Small intestine (tissue), 7 donors: Measurements from ENCODE around the gene PLD5. TPM values are rescaled to one million over a fixed set of nuclear protein-coding genes. Genes with fewer than 3 reads are reported as not detected.
A peak's percentile ranks its signal among the peaks of the same experiment; 100 is the strongest.
"Not testable (repeated sequence)": the region's sequence is repeated elsewhere in the genome, so short reads cannot be mapped to it uniquely, and the experiment has no call there.

ENCODE experiments used
- DNase-seq, 2 donors: peaks; one replicate each; pipeline versions ENCODE4 v3.0.0 to v3.0.0-alpha.2; 2013
- FAIRE-seq: peaks from 2 replicates; lab custom pipeline; 2012; peaks lifted over from hg19 to GRCh38; lab: Jason Lieb, UNC
- H3K27ac ChIP-seq, 3 donors: one replicate each; pipeline ENCODE4 v1.5.1; 2013; ENCODE audit warnings: low read length in 2 of 3, mild to moderate bottlenecking in 2 of 3, control low read depth in 1 of 3, inconsistent platforms in 1 of 3, low read depth in 1 of 3, moderate library complexity in 1 of 3
- H3K27me3 ChIP-seq, 3 donors: one replicate each; pipeline ENCODE4 v1.6.1; 2013; ENCODE audit warnings: low read length in 3 of 3, inconsistent platforms in 1 of 3; ENCODE audit not compliant: control insufficient read depth in 3 of 3, insufficient read depth in 3 of 3
- H3K36me3 ChIP-seq, 3 donors: one replicate each; pipeline ENCODE4 v1.6.1; 2013; ENCODE audit warnings: low read length in 3 of 3, inconsistent platforms in 1 of 3, low read depth in 1 of 3, mild to moderate bottlenecking in 1 of 3, moderate library complexity in 1 of 3; ENCODE audit not compliant: control insufficient read depth in 3 of 3, insufficient read depth in 2 of 3
- H3K4me1 ChIP-seq, 3 donors: one replicate each; pipeline ENCODE4 v1.6.1; 2013; ENCODE audit warnings: low read length in 2 of 3, inconsistent platforms in 1 of 3, low read depth in 1 of 3, mild to moderate bottlenecking in 1 of 3, moderate library complexity in 1 of 3; ENCODE audit not compliant: control insufficient read depth in 3 of 3, insufficient read depth in 2 of 3
- H3K4me3 ChIP-seq, 3 donors: one replicate each; pipeline ENCODE4 v1.5.1; 2013; ENCODE audit warnings: low read length in 3 of 3, control low read depth in 1 of 3, inconsistent platforms in 1 of 3, low read depth in 1 of 3, mild to moderate bottlenecking in 1 of 3, moderate library complexity in 1 of 3
- H3K9me3 ChIP-seq, 2 donors: one replicate each; pipeline ENCODE4 v1.6.1; 2013; ENCODE audit warnings: low read depth in 1 of 2, low read length in 1 of 2; ENCODE audit not compliant: control insufficient read depth in 2 of 2, insufficient read depth in 1 of 2
- WGBS, 3 donors: extraction: QIAGEN DNeasy Blood & Tissue Kit; methylation state at CpG; one replicate each; pipeline ENCODE4 v1.1.7; 2013; 5-methylcytosine and 5-hydroxymethylcytosine counted together
- polyA plus RNA-seq, 4 donors: library from polyadenylated mRNA; stranded (reverse) in 3 of 4; unstranded in 1 of 4; fragments of 200-250 nt in 3 of 4; fragments of 120-200 nt in 1 of 4; gene quantifications; one replicate each; pipeline versions ENCODE4 v1.2.1 to v1.2.3, GENCODE V29; 2013
- donor health status: healthy with polysubstance abuse.
- donor health status: control.
- donor health status: control.
- donor health status: Bipolar disorder and iron deficiency.
- donor health status: healthy.

Gene PLD5
- polyA plus RNA-seq, 4 donors: 0.12 to 0.13 TPM; not detected in 2

- FAIRE-seq: no peak
- no peak overlapping the region for H3K27ac ChIP-seq
- WGBS, 3 donors: 5 to 28% (median 11%) methylated on average over 4 of the region's 4 CpGs
- no peak overlapping the region for H3K4me3 ChIP-seq
- no peaks in the 10 kb centered on the region for H3K27me3 ChIP-seq
- no peaks in the 10 kb centered on the region for H3K9me3 ChIP-seq
- H3K36me3 ChIP-seq: no peaks in the 10 kb centered on the region
- no peaks in the 10 kb centered on the region for H3K4me1 ChIP-seq
- DNase-seq: peak; percentile 69 to 70
Measured at GRCh38 chr1:242468784-242469183, 55.7 kb downstream of the PLD5 start.

GRCh38 chr1:242467556-242468145 lies 56.8 kb downstream of the PLD5 start:
- Histone ChIP-seq H3K27ac (no peak overlapping the region), H3K27me3 (no peaks in the 10 kb centered on the region), H3K4me3 (no peak overlapping the region), H3K4me1 (no peaks in the 10 kb centered on the region), H3K36me3 (no peaks in the 10 kb centered on the region), H3K9me3 (no peaks in the 10 kb centered on the region)
- WGBS, 3 donors: 14 to 17% (median 15%) methylated on average over 4 of the region's 4 CpGs
- FAIRE-seq (no peak), DNase-seq (peak; percentile 28 to 34)

GRCh38 chr1:242462867-242463266 lies 61.6 kb downstream of the PLD5 start:
- H3K4me3 ChIP-seq: no peak overlapping the region
- WGBS, 3 donors: 89 to 93% (median 92%) methylated on average over 7 of the region's 7 CpGs
- H3K36me3 ChIP-seq: no peaks in the 10 kb centered on the region
- H3K9me3 ChIP-seq: no peaks in the 10 kb centered on the region
- no peaks in the 10 kb centered on the region for H3K27me3 ChIP-seq
- no peak overlapping the region for H3K27ac ChIP-seq
- no peaks in the 10 kb centered on the region for H3K4me1 ChIP-seq
- no peak for DNase-seq
- no peak for FAIRE-seq

GRCh38 chr1:242459740-242460139 lies 64.8 kb downstream of the PLD5 start:
- 74 to 80% (median 74%) methylated on average over 5 of the region's 5 CpGs for WGBS, 3 donors
- FAIRE-seq, DNase-seq: not testable (repeated sequence)

GRCh38 chr1:242456726-242457269 lies 67.7 kb downstream of the PLD5 start:
- H3K27me3 ChIP-seq: peaks cover 0 to 2% (median 0%) of the 10 kb centered on the region in 3 donors
- 57 to 86% (median 77%) methylated on average over 11 of the region's 11 CpGs for WGBS, 3 donors
- H3K4me1 ChIP-seq: no peaks in the 10 kb centered on the region
- FAIRE-seq (no peak), DNase-seq (no peak)
- H3K9me3 ChIP-seq: no peaks in the 10 kb centered on the region
- no peaks in the 10 kb centered on the region for H3K36me3 ChIP-seq
- no peak overlapping the region for H3K27ac ChIP-seq
- no peak overlapping the region for H3K4me3 ChIP-seq

More at GRCh38 chr1:242459740-242460139, 64.8 kb downstream of the PLD5 start:
- not testable (repeated sequence) for H3K27me3 ChIP-seq, H3K4me1 ChIP-seq, H3K9me3 ChIP-seq, H3K27ac ChIP-seq, H3K4me3 ChIP-seq, H3K36me3 ChIP-seq

- no peaks in the 10 kb centered on the region for H3K9me3 ChIP-seq
- DNase-seq: no peak
- WGBS, 3 donors: 0 to 2% (median 0%) methylated on average over 1 of the region's 1 CpG
- no peak overlapping the region for H3K4me3 ChIP-seq
- no peaks in the 10 kb centered on the region for H3K36me3 ChIP-seq
- no peaks in the 10 kb centered on the region for H3K4me1 ChIP-seq
- H3K27me3 ChIP-seq: peaks cover 0 to 2% (median 0%) of the 10 kb centered on the region in 3 donors
- FAIRE-seq: no peak
- H3K27ac ChIP-seq: no peak overlapping the region
Measured at GRCh38 chr1:242455052-242455361, 69.5 kb downstream of the PLD5 start.

GRCh38 chr1:242454262-242455051 lies 70.0 kb downstream of the PLD5 start:
- Histone ChIP-seq H3K4me1 (no peaks in the 10 kb centered on the region), H3K36me3 (no peaks in the 10 kb centered on the region), H3K9me3 (no peaks in the 10 kb centered on the region), H3K27me3 (peaks cover 0 to 2% (median 0%) of the 10 kb centered on the region in 3 donors), H3K27ac (no peak overlapping the region), H3K4me3 (no peak overlapping the region)
- 34 to 38% (median 36%) methylated on average over 9 of the region's 9 CpGs for WGBS, 3 donors
- peak; percentile 30 to 38 for DNase-seq
- FAIRE-seq: no peak

GRCh38 chr1:242452573-242452972 lies 71.9 kb downstream of the PLD5 start:
- H3K27ac ChIP-seq: no peak overlapping the region
- FAIRE-seq (no peak), DNase-seq (no peak)
- H3K27me3 ChIP-seq: peaks cover 0 to 2% (median 0%) of the 10 kb centered on the region in 3 donors
- no peaks in the 10 kb centered on the region for H3K36me3 ChIP-seq
- no peaks in the 10 kb centered on the region for H3K4me1 ChIP-seq
- H3K4me3 ChIP-seq: no peak overlapping the region
- WGBS, 3 donors: 85 to 87% (median 86%) methylated on average over 8 of the region's 8 CpGs
- H3K9me3 ChIP-seq: no peaks in the 10 kb centered on the region
